GM20000 (cell line): Measurements from ENCODE around the gene CCNYL1.
"Not testable (repeated sequence)": the region's sequence is repeated elsewhere in the genome, so short reads cannot be mapped to it uniquely, and the experiment has no call there.

ENCODE experiments used
- DNase-seq: peaks from one replicate; pipeline ENCODE4 v3.0.0; 2012; ENCODE audit warnings: low spot score
- TF ChIP-seq, protein P1 (sequence below): IDR thresholded peaks from 2 replicates; pipeline ENCODE4 v1.5.1; 2012; ENCODE audit warnings: mild to moderate bottlenecking, control low read depth; ENCODE audit errors: extremely low read depth, missing control alignments

The CCNYL1 gene

DNA sequence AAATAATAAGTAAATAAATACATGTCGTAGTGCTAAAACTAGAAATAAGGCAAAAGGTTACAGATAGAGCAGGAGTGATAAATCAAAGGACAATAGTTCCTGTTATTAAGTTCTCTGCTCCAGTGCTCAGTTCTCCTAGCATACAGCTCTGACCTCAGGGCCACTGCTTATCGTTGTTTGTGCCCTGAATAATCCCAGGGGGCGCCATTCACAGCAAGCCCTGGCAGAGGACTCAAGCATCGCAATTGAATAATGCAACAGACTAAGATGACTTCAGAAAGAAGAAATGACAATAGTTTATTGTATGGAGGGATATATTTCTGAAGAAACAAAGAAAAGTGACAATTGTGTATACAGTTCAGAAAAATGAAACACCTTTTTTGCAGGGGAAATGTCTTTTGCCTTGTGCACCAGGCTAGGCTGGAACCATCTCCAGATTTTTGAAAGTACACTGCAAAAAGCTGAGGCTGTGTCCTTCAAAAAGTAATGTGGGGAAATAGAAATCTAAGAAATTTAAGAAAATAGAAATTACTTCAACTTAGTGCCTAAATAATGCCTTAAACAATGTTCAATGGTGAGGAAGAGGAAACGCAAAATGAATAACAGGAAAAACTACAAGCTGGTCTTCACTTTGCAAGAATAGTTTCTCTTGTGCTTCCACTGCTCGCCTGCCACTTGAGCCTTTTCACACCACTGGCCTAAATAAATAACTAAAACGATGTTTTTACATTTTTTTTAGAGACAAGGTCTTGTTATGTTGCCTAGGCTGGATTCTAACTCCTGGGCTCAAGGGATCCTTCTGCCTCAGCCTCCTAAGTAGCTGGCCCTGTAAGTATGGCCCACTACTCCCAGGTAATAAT, 19.0 kb upstream of the CCNYL1 start:
- TF ChIP-seq, protein P1, sequence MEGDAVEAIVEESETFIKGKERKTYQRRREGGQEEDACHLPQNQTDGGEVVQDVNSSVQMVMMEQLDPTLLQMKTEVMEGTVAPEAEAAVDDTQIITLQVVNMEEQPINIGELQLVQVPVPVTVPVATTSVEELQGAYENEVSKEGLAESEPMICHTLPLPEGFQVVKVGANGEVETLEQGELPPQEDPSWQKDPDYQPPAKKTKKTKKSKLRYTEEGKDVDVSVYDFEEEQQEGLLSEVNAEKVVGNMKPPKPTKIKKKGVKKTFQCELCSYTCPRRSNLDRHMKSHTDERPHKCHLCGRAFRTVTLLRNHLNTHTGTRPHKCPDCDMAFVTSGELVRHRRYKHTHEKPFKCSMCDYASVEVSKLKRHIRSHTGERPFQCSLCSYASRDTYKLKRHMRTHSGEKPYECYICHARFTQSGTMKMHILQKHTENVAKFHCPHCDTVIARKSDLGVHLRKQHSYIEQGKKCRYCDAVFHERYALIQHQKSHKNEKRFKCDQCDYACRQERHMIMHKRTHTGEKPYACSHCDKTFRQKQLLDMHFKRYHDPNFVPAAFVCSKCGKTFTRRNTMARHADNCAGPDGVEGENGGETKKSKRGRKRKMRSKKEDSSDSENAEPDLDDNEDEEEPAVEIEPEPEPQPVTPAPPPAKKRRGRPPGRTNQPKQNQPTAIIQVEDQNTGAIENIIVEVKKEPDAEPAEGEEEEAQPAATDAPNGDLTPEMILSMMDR = peak; percentile 44
- DNase-seq = peak; percentile 40

DNA sequence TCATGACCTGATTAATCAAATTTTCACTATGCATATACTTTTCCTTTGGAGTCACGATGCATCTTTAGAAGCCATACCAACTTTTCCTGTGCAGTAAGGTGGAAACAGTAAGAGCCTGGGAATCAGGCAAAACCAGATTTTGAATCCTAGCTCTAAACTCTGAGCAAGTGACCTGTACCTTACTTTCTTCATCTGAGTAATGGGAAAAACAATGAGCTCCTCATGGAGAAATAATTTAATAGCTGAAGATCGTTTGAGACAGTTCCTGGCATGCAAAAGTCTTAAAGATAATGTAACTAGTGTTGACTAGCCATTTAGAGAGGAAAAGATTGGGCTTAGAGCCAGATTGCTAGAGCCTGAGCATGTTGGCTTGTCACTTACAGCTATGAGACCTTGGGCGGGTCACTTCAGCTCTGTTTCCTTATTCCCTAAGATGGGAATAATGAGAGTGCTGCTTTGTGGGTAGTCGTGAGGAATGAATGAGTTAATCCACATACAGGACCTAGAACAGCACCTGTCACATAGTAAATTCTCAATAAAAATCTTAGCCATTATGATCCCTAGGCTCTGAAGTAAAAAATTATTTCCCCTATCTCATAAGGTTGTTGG, 17.7 kb upstream of the CCNYL1 start:
- TF ChIP-seq, protein P1 = no peak

DNA sequence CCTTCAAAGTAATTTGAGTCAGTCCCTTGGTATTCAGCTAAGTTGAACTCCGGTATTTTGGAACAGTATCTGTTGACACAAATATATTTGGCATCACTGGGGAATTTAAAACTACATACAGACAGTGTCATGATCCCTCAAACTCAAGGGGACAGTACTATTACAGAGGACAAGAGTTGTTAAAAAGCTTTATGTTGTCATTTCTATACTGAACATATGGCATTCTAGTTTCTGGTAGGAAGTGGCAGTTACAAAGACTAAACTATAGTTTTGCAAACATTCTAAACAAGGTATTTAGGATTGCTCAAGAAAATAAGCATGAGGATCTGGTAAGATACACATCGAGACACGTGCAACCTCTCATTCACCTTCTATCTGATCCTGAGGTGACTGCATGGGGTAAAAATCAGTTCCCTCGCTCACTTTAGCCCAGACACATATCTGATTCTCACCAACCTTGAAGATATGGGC, 16.6 kb upstream of the CCNYL1 start:
- no peak for DNase-seq
- TF ChIP-seq, protein P1 = no peak

More for the DNA sequence above, 17.7 kb upstream of the CCNYL1 start:
- DNase-seq = no peak

DNA sequence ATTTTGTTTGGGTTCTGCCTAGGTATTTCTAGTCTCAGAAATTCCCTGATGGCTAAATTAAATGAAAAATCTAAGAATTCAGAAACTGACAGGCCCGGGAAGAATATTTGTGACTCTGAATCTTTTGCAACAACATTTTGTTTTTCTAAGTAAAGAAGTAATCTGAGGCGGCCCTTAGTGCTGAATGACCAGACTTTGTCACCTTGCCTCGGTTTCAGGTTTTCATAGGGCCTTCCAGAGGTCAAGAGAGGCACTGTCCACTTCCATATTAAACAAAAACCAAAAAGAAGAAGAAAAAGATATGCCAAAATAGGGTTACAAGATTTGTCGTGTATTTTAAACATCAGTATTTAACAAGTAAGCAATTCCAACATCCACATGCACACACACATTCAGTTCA, 16.1 kb upstream of the CCNYL1 start:
- TF ChIP-seq, protein P1 = no peak
- DNase-seq = no peak

DNA sequence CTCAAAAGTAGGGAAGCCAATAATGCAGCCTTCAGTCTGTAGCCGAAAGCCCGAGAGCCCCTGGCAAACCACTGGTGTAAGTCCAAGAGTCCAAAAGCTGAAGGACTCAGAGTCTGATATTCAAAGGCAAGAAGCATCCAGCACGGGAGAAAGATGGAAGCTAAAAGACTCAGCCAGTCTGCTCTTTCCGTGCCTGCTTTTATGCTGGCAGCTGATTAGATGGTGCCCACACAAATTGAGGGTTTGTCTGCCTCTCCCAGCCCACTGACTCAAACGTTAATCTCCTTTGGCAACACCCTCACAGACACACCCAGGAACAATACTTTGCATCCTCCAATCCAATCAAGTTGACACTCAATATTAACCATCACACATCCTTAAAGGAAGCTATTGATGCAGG, 14.5 kb upstream of the CCNYL1 start:
- not testable (repeated sequence) for DNase-seq

DNA sequence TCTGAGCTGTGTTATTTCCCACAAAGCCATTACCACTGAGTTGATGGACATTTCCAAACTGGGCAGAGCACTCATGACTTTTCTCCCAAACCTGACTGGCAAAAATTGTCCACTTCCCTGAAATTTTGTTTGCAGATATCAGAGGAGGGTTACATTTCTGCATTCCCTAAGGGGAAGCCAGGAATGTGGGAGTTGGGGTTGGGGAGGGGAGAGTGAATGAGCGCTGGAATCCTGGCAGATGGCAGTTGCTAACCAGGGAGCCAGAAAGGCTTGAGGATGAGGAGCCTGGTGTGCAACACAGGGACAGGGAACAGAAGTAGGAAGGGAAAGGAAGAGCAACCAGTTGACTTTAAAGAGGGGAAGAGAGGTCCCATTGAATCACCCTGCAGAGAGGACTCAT, 14.0 kb upstream of the CCNYL1 start:
- TF ChIP-seq, protein P1 = no peak
- DNase-seq = no peak

DNA sequence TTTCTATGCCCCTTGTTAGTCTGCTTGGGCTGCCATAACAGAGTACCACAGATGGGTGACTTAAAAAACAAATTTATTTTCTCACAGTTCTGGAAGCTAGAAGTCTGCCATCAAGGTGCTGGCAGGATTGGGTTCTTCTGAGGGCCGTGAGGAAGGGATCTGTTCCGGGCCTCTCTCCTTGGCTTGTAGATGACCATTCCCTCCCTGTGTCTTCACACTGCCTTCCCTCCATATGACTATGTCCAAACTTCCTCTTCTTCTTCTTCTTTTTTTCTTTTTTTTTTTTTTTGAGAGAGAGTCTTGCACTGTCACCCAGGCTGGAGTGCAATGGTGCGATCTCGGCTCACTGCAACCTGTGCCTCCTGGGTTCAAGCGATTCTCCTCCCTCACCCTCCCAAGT, 13.1 kb upstream of the CCNYL1 start:
- TF ChIP-seq, protein P1 = no peak
- DNase-seq = no peak
